NB4 (cell line): Measurements from ENCODE around the gene TNS1.

Experiments
- DNase-seq: peaks from one replicate; pipeline ENCODE4 v3.0.0; 2010; ENCODE audit warnings: low read depth
- H3K4me3 ChIP-seq: one replicate; pipeline ENCODE4 v1.5.1; 2011; ENCODE audit warnings: mild to moderate bottlenecking, low read depth, low read length, moderate library complexity
- MYC ChIP-seq: IDR thresholded peaks from 2 replicates; pipeline ENCODE4 v1.6.1; 2011; ENCODE audit warnings: low read depth, low read length
- POLR2A ChIP-seq: IDR thresholded peaks from 2 replicates; pipeline ENCODE4 v1.6.1; 2011; ENCODE audit warnings: mild to moderate bottlenecking; ENCODE audit not compliant: insufficient read length; ENCODE audit errors: extremely low read depth
- TF ChIP-seq, protein P1 (sequence below): IDR thresholded peaks from one replicate; pipeline ENCODE4 v1.5.1; 2012; ENCODE audit warnings: low read depth, low read length
- TF ChIP-seq, protein P2 (sequence below): IDR thresholded peaks from 2 replicates; pipeline ENCODE4 v1.6.1; 2011; ENCODE audit warnings: low read depth, low read length

Gene TNS1

DNA sequence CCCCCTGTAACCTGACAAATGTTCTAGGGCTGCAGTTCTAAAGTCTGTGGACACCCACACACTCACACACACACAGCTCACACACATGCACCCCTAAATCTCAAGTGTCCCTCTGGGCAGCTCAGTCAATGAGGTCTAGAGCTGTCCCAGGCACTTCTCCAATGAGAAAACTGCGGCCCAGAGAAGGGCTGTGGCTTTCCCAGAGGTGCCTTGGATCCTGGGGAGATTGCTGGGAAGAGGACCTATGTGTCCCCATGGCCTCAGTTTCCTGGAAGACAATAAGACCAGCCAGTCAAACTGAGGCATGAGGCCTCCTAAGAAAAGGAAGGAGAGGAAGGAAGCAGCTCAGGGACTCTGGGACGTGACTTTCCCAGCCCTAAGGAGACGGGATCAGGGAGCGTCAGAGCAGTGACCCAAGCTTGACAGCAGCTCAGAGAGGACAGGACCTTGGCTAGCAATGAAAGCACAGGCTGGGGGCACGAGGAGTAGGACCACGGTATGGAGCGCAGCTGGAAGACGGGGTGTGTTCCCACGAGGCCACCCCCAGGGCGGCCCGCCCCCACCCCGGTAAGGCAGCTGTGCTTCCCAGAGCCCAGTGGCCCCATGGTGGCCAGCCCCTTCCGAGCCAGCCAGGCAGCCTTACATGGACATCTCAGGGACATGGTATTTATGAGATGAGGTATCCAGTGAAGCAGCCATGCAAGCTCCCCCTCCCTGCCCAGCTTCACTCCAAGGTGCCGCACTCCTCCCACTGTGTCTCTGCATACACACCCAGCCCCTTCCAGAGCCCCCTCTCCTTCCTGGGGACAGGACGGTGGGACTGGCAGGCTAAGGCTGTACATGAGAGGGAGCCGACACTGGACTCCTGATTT is 46.0 kb downstream of the TNS1 start:
- TF ChIP-seq, protein P1, sequence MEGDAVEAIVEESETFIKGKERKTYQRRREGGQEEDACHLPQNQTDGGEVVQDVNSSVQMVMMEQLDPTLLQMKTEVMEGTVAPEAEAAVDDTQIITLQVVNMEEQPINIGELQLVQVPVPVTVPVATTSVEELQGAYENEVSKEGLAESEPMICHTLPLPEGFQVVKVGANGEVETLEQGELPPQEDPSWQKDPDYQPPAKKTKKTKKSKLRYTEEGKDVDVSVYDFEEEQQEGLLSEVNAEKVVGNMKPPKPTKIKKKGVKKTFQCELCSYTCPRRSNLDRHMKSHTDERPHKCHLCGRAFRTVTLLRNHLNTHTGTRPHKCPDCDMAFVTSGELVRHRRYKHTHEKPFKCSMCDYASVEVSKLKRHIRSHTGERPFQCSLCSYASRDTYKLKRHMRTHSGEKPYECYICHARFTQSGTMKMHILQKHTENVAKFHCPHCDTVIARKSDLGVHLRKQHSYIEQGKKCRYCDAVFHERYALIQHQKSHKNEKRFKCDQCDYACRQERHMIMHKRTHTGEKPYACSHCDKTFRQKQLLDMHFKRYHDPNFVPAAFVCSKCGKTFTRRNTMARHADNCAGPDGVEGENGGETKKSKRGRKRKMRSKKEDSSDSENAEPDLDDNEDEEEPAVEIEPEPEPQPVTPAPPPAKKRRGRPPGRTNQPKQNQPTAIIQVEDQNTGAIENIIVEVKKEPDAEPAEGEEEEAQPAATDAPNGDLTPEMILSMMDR = no peak
- TF ChIP-seq MYC (no peak), POLR2A (no peak)
- TF ChIP-seq, protein P2, sequence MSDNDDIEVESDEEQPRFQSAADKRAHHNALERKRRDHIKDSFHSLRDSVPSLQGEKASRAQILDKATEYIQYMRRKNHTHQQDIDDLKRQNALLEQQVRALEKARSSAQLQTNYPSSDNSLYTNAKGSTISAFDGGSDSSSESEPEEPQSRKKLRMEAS = no peak
- no peak for DNase-seq

DNA sequence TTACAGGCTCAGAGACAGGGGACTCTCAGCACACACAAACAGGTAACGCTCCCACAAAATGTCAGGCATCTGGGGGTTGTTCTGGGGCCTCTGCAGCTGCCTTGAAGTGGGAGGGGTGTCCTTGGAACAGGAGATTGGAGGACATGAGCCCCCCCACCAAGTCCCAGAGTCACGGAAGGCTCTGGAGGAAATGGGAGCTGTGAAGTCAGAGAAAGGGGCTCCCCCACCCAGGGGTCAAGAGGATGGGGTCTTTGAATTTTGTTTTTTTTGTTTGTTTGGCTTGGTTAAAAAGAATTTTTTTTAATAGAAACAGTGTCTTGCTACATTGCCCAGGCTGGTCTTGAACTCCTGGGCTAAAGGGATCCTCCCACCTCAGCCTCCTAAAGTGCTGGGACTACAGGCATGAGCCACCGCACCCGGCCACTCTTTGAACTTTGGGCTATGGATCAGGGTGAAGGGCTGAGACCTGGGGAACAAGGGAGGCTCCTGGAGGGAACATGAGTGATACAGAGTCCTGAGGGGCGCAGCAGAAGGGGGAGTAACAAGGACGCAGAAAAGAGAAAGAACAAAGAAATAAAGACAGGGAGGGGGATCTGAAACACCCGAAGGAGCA is 46.8 kb downstream of the TNS1 start:
- DNase-seq = no peak
- TF ChIP-seq, protein P1 = no peak
- TF ChIP-seq POLR2A (no peak), MYC (no peak)
- TF ChIP-seq, protein P2 = no peak

More for the DNA sequence above, 46.0 kb downstream of the TNS1 start:
- H3K4me3 ChIP-seq = no peak overlapping the region

DNA sequence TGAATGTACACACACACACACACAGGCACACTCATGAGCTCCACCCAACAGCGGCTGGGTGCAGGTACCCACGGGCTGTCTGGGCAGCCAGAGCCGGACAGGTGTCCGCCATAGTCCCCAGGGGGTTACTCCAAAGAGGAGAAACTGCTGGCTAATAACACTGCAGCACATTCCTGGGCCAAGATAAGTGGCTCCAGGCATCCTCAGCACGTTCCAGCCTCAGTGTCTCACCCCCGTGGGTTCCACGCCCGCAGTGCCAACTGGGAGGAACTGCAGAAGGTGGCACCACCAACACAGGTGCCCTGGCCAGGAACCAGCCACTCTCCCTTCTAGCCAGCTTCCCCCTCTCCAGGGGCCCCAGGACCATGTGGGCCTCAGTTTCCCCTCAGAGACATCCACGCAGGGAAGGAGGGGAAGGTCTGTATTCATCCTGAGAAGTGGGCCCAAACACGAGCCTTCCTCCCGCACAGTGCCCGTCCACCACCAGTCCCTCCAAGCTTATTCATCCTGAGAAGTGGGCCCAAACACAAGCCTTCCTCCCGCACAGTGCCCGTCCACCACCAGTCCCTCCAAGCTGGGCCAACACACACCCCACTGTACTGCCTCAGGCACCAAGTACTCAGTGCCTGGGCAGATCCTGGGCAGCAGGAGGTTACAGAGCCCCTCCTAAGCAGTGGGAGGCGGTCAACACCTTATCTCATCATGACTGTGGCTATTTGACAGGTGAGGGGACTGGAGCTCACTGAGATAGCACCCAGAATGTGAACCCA is 47.6 kb downstream of the TNS1 start:
- DNase-seq = no peak

More for the DNA sequence above, 46.8 kb downstream of the TNS1 start:
- no peak overlapping the region for H3K4me3 ChIP-seq

DNA sequence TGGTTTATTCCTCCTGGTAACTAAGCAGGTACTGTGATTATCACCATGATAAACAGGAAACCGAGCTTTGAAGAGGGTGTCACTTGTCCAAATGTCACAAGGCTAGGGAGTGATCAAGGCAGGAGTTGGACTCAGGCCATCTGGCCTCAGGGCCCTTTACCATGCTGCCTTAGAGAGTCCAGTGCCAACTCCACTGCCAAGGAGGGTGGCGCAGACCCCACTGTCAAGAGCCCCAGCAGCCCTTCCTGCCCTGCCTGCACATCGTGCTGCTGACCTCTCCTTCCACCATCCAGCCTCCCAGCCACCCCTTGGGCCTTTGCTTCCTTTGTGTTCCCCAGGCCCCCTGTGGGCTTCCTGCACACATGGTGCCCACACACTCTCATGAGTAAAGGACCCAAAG is 48.3 kb downstream of the TNS1 start:
- DNase-seq = no peak
- no peak overlapping the region for H3K4me3 ChIP-seq
- no peak for TF ChIP-seq POLR2A

More for the DNA sequence above, 47.6 kb downstream of the TNS1 start:
- no peak overlapping the region for H3K4me3 ChIP-seq
- no peak for TF ChIP-seq MYC

DNA sequence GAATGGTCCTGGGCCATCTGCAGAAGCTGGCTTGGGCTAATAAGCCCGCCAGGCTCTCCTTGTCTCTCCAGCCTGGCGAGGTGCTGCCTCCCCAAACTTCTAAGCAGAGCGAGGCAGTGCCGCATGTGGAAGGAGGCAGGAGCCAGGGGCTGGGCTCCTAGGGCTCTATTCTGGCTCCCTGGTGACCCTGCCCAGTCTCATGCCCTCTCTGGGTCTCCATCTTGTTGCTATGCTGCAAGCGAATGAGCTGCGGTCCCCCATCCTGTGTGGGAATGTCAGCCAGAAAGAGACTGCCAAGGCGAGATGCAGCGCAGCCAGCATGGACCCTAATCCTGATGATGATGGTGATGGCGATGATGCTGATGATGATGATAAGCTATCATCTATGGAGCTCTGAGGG is 48.7 kb downstream of the TNS1 start:
- H3K4me3 ChIP-seq = no peak overlapping the region
- no peak for DNase-seq
- no peak for TF ChIP-seq POLR2A
- TF ChIP-seq, protein P1 = no peak
- TF ChIP-seq, protein P2 = no peak
- TF ChIP-seq MYC = no peak

DNA sequence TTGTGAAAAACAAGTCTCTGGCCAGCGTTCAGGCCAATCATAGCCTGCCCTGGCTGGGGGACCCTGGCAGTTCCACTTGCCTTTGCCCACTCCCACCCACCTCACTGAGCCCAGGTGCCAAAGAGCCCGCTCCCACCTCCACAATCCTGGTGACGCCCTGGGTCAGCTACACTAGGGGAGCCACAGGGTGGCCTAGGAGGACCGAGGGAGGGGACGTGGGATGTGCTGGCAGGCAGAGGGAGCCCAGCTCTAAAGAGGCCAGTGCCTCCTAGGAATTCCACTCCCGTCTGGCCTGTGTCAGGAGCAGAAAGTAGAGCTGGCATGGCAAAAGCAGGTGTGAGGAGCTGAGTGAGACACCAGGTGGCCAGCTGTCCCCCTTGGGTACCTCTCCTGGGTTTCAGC is 49.3 kb downstream of the TNS1 start:
- DNase-seq = no peak
- TF ChIP-seq POLR2A (no peak), MYC (no peak)
- TF ChIP-seq, protein P1 = no peak
- TF ChIP-seq, protein P2 = no peak
- H3K4me3 ChIP-seq = no peak overlapping the region
